ENCODE data around the gene LEAP2.

- no peak for TF ChIP-seq POLR2A (IDR thresholded peaks at IDR 0.05)
- TF ChIP-seq CTCF (IDR thresholded peaks at IDR 0.05): no peak
These were observed 39.4 kb upstream of the LEAP2 start for GRCh38 chr5:132834057-132834456.

All from heart left ventricle (tissue), 13 donors.